WERI-Rb-1 (cell line): ENCODE data around the gene ZNF112.

Experiments used
- DNase-seq: peaks from one replicate; pipeline ENCODE4 v3.0.0-alpha.2; 2020
- H3K27ac ChIP-seq: fragments of 250-450 bp; sonication (Bioruptor Pico); 2 replicates; pipeline ENCODE4 v1.5.1; 2020; ENCODE audit warnings: mild to moderate bottlenecking, moderate library complexity
- H3K27me3 ChIP-seq: fragments of 250-450 bp; sonication (Bioruptor Pico); 2 replicates; pipeline ENCODE4 v1.5.1; 2021; ENCODE audit warnings: mild to moderate bottlenecking, low read depth, moderate library complexity; ENCODE audit not compliant: insufficient read depth, severe bottlenecking
- H3K36me3 ChIP-seq: fragments of 250-450 bp; sonication (Bioruptor Pico); 2 replicates; pipeline ENCODE4 v1.5.1; 2020; ENCODE audit warnings: mild to moderate bottlenecking, moderate library complexity
- H3K4me3 ChIP-seq: 2 replicates; pipeline ENCODE4 v1.5.1; 2011; ENCODE audit warnings: low read depth, mild to moderate bottlenecking, control low read depth, low read length
- H3K9me3 ChIP-seq: fragments of 250-450 bp; sonication (Bioruptor Pico); 2 replicates; pipeline ENCODE4 v1.5.1; 2021; ENCODE audit warnings: mild to moderate bottlenecking, moderate library complexity; ENCODE audit not compliant: severe bottlenecking
- CTCF ChIP-seq: IDR thresholded peaks from 2 replicates; pipeline ENCODE4 v1.5.1; 2011; ENCODE audit warnings: low read depth, mild to moderate bottlenecking, control low read depth, inconsistent platforms, low read length

The ZNF112 gene

GRCh38 chr19:44304659-44305193 is 51.8 kb downstream of the ZNF112 start, which contains the start of gene ZNF235:
TSS of gene ZNF235 (minus strand) at chr19:44305025. CDS start at chr19:44303404, 1,621 bp downstream.
- DNase-seq: peak; percentile 85
- Histone ChIP-seq H3K27ac (peak within 1 kb of the TSS; percentile 41), H3K27me3 (no peaks in the 10 kb centered on the region)

DNA sequence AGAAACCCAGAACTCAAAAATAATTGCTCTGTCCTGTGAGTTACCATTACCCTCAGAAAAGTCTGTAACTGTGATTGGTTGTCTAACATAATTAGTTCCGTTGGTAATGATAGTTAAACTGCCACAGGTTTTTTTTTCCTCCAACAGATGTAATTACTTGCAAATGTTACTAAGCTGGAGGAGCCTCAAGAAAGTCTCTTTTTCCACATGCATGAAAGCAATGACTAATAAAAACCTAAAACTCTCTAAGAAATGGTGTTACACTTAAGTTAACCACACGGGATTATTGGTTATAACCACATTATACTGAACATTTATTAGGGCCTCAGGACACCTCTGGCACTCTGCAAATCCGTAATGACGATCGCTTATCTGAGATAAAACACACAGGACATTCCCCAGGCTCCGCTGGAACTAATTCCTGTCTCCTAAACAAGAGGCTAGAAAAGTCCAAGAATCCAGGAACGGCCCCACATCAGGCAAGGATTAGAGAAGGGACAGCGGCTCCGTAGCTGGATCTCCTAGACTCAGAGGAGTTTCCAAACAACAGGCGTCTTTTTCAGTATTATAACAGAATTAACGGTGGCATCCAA is 52.4 kb downstream of the ZNF112 start:
- H3K27me3 ChIP-seq: no peaks in the 10 kb centered on the region
- no peaks in the 10 kb centered on the region for H3K9me3 ChIP-seq
- DNase-seq: peak; percentile 7
- TF ChIP-seq CTCF: no peak
- H3K27ac ChIP-seq: no peak overlapping the region
- peak overlapping the region; percentile 62 for H3K4me3 ChIP-seq
- H3K36me3 ChIP-seq: peaks cover 15% of the 10 kb centered on the region

More at GRCh38 chr19:44304659-44305193, 51.8 kb downstream of the ZNF112 start, which contains the start of gene ZNF235:
- TF ChIP-seq CTCF: no peak
- Histone ChIP-seq H3K4me3 (peak within 1 kb of the TSS; percentile 62), H3K9me3 (no peaks in the 10 kb centered on the region), H3K36me3 (peaks cover 10% of the 10 kb centered on the region)

GRCh38 chr19:44303320-44303719 is 53.2 kb downstream of the ZNF112 start:
- H3K9me3 ChIP-seq: no peaks in the 10 kb centered on the region
- H3K27ac ChIP-seq: no peak overlapping the region
- no peak for TF ChIP-seq CTCF
- H3K36me3 ChIP-seq: peaks cover 23% of the 10 kb centered on the region
- H3K27me3 ChIP-seq: no peaks in the 10 kb centered on the region
- no peak for DNase-seq
- H3K4me3 ChIP-seq: no peak overlapping the region

DNA sequence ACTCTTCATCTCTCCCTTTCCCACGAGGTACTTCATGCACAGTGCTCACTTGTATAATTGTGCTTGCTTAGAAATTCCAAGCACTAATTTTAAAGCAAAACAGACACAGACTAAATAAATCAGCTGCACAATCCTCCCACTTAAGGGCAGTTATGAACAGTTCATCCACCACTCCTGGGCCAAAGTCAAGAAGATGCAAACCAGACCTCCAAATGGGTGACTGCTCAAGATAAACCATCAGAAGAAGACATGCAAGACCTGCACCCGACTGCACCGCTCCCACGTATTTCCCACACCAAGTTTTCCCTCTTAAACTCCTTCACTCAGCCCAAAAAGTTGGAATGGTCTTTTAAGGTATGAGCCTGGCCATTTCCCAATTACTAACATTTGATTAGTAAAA is 71.5 kb downstream of the ZNF112 start:
- H3K9me3 ChIP-seq: no peaks in the 10 kb centered on the region
- no peak for TF ChIP-seq CTCF

DNA sequence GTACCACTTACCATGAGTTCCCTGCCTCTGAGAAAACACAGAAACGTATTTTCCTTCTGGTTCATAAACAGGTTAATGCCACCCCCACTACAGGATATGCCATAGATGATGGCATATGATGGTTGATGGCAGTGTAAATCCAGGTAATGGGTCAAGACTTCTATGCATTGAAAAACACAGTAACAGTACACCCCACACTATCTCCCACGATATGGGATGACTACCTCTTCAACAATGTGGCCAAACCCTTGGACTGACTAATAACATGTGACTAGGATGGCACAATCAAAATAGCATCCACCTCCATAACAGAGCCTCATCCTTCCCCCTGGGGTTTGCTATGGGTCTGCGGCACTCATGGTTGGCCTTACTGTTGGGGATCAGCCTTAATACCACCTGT is 73.6 kb downstream of the ZNF112 start:
- TF ChIP-seq CTCF: no peak
- no peak overlapping the region for H3K27ac ChIP-seq
- no peak overlapping the region for H3K4me3 ChIP-seq
- H3K9me3 ChIP-seq: no peaks in the 10 kb centered on the region
- H3K27me3 ChIP-seq: no peaks in the 10 kb centered on the region
- peaks cover 8% of the 10 kb centered on the region for H3K36me3 ChIP-seq
- no peak for DNase-seq

More for the DNA sequence above, 71.5 kb downstream of the ZNF112 start:
- Histone ChIP-seq H3K27ac (no peak overlapping the region), H3K4me3 (no peak overlapping the region), H3K27me3 (no peaks in the 10 kb centered on the region), H3K36me3 (peaks cover 20% of the 10 kb centered on the region)
- DNase-seq: no peak
